HTR-8/SVneo (cell line): Measurements from ENCODE around the gene PIGM.

Experiments used
- DNase-seq: peaks from one replicate; pipeline ENCODE4 v3.0.0; 2011; ENCODE audit warnings: low spot score, mixed read lengths; ENCODE audit not compliant: insufficient read length
- FAIRE-seq: peaks from 2 replicates; lab custom pipeline; 2011; peaks lifted over from hg19 to GRCh38; lab: Jason Lieb, UNC

The PIGM gene

DNA sequence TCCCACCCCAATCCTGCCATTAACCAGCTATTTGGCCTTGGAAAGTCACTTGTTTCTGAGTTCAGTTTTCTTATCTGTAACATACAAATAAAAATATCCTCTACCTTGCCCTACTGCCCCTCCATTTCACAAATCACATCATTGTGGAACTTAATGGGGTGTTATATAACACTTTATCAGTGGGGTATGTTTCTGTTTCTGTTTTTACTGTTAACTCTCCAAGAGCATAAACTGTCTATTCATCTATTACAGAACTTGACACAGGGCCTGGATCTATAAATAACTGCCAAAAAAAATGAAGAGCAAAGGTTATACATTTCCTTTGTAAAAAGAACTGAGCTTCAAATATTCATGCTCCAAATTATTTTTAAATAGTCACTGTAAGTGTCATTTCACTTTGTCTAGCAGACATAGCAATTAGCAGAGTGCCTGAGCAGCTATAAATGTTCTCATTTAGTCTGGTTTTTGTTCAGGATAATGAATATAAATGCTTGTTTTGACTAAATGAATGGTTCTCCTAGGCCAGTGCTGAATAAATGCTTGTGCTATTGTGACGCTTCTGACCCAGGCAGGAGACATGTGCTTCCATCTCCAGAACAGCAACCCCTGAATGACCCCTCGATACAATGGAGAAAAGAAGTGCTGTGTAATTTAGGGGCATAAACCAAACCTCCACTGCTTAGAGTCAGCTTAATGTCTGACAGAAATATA is 7.4 kb downstream of the PIGM start:
- FAIRE-seq (no peak), DNase-seq (no peak)

DNA sequence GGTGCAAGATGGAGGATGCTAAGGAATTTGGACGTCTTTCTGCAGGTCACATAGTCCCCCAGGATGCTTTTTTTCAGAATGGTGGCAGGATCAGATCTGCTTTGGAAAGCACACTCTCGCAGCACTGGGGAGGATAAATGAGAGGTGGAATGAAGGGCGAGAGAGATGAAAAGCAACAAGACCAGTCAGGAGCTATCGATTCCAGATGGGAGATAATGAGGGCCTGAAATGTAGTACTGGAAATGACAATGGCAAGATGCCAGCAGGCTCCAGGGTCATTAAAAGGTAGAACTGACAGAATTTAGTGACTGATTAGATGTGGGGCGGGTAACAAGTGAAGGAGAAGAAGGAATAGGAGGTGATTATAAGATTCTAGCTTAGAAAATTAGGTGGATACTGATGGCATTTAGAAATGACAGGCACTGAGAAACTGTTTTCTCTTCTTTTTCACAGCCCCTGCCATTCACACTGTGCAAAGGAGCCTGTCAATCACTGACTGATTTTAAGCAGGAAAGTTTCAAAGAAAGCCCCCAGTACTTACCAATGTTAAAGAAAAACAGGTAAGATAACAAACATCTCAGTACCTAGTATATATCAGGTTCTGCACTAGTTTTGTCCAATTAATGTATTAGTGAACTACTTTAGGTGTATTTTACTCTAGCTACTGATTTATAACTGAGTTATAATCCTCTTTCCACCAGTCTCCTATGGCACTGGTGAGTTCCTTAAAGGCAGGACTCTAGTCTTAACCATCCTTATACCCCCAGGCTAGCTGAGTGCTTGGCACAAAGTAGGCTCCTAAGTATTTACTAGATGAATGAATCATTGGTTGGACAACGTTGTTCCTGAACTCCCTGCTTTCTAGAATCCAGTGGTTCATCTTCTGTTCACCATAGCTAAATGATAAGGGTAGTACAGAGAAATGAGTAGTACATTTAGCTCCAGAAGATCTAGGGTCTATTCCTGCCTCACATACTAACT is 9.2 kb downstream of the PIGM start:
- DNase-seq (no peak), FAIRE-seq (no peak)

DNA sequence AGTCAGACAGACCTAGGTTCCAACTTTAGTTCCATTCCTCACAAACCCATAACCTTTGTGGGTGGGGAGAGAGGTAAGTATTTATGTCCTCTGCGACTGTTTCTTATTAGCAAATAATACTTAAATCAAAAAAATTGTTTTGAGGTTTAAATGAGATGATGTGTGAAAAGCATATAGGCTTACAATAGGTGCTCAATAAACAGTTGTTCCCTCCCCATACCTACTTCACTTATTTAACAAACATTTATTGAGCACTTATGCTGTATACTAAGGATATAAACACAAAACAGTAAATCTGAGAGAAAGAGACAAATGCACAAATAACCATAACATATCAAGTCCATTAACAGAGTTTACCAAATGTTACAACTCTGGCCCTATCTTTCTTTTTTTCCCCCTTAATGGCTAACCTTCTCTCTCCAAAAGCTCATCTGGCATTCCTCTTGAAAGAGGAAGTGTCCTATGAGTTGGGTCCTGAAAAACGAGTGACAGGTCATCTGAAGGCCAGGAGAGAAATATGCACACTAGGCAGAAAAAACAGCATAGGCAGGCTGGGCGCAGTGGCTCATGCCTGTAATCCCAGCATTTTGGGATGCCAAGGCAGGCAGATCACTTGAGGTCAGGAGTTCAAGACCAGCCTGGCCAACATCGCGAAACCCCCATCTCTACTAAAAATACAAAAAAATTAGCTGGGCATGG is 10.3 kb downstream of the PIGM start:
- FAIRE-seq (no peak), DNase-seq (no peak)

DNA sequence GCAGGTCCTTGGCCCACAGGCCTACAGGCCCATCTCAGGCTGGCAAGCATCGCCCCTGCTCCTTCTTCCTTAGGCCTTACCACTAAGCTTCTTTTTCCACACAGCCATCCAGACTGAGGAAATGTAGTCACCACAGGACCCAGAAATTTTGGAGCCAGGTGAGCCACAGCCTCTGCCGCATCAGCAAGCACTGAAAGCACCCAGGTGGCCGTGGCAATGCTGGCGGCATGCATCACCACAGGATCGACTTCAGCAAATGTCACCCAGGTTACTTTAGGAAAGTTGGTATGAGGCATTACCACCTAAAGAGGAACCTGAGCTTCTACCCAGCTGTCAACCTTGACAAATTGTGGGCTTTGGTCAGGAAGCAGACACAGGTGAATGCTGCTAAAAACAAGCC is 11.6 kb downstream of the PIGM start:
- DNase-seq = no peak
- no peak for FAIRE-seq

DNA sequence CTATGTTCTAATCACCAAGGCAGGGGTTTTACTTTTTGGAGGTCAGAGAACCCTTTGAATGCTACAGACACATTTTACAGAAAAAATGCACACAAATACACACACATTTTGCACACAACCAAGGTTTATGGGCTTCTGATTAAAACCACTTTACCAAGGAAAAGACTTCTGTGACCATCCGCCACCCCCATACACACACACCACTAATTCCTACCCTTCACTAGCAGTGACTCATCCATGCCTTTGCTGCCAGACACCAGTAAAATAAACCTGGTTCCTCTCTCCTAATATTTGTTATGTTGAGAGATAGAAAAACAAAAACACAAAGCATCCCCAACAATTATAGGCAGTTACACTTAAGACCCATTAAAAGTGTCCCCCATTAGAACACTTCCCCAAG is 12.9 kb downstream of the PIGM start:
- no peak for FAIRE-seq
- DNase-seq = peak; percentile 33

DNA sequence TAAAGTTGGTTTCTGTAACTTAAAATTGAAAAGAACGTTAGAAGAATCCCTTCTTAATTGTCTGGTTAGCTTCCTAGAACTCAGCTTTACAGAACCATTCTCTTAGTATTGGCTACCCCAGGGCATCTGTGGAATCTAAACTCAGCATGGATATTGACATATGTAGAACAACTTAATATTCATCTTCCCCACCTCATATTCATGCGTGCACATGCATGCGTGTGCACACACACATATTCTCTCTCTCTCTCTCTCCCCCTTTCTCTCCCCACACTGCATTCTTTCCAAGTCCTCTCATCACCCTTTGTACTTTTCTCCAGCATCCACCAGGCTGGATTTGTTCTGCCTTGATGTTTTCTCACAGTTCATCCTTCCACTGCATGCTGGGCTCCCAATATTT is 13.4 kb downstream of the PIGM start:
- no peak for DNase-seq
- FAIRE-seq = no peak

DNA sequence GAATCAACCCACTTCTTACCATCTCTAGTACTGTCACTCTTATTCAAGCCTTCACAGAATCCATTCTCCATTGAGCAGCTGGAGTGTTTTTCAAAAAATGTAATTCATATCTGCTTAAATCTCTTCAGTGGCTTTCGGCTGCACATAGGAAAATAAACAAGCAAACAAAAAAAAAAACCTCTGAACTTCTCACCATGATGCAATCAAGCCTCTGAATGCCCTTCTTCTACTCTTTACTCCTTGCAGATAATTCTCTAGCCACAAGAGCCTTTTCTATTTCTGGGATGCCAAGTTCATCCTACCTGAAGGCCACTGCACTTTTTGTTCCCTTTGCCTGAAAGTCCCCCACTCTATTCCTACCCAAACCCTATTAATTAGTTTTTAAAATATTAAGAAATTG is 14.2 kb downstream of the PIGM start:
- no peak for DNase-seq
- FAIRE-seq = no peak

DNA sequence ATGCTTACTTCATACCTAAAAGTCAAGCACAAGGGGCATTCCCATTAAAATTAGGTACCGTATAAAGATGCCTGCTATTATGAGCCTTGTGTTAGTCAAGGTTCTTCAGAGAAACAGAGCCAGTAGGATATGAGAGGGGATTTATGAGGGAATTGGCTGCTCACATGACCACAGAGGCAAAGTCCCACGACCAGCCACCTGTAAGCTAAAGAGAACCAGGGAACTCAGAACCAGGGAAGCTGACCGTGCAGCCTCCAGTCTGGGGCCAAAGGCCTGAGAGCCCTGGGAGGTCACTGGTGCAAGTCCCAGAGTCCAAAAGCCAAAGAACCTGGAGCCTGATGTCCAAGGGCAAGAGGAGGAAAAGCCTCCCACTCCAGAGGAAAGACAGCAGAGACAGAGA is 20.0 kb downstream of the PIGM start:
- no peak for DNase-seq

DNA sequence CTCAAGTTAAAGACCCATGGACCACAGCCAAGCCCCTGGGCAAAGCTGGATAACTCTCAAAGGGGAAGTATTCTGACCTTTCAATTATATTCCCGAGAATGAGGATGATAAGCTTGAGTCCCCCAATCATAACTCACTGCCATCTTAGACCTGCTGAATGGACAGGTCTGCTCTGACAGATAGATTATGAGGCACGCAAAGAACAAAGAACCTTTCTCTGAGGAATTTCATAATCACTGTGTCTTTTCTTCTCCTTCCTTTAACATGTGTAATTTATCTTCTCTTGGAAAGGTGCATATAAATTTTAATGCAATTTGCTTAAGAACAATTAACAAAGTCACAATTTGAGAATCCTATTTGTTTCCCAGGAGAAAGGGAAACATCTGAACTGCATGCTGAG is 22.0 kb downstream of the PIGM start:
- FAIRE-seq (no peak), DNase-seq (no peak)

More for the DNA sequence above, 20.0 kb downstream of the PIGM start:
- FAIRE-seq = no peak

DNA sequence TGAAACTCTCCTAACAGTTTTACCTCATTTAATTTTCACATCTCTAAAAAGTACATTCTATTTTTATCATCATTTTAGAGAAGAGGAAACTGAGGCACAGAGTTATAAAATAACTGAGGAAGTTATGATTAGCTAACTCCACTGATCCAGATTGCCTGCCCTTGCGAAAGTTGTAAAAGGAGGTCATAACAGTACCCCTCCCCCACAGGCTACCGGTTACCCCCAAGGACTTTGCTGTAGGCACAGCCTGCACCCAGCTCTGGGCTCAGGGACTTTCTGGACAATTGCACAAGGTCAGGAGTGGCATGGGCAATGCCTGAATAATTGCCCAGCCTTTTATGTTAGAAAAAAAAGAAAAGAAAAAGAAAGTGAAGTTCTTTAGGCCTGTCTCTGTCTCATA is 22.7 kb downstream of the PIGM start:
- DNase-seq (no peak), FAIRE-seq (no peak)

DNA sequence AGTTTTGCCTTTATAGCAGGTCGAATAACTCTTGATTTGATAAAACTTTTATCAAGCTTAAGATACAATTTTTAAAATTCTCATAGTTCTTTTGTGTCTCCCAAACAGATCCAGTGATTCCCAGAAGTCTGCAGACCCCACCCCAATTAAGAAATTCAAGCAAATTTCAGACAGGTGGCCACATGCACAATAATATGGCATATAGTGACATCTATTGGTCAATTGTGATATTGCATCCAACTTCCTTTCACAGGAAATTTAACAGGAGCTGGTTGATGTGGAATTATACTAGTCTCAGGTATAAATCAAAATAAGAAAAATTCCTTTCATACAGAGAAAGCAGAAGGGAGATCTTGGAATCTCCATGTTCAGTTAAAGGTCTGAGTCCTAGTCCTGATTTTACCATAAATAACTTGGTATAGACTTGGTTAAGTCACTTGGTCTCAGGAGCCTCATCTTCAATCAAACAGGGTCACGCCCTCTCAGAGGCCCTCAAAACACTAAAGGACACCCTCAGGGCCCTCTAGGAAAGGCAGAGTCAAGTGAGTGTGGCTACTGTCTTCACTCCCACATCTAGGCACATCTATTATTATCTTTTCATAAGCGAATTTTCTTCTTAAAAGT is 24.1 kb downstream of the PIGM start:
- FAIRE-seq = no peak
- DNase-seq = no peak

DNA sequence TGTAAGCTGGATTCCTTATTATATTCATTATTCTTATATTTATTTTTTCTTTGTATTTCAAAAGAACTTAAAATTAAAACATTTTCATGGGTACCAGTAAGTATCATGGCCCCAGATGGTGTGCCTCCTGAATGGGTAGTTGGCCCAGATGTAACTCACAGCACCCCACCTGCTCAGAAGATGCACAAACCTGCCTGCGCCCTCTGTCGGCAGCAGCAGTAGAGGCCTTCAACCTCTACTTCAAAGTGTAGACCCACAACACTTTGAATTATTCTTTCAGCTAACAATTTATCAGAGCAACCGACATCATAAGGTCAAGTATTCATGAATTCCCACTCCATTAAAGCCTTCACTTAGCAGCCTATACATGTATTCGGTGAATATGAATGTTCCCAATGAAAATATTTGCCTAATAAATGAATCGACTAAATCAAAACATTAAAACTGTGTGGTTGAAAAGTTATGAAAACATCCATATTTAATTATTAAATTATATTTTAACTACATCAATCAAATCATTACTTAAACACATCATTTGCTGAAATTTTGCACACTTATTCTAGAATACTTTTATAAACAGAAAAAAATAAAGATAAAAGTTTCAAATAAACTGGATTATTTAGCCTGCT is 25.4 kb downstream of the PIGM start:
- peak; percentile 66 for DNase-seq
- FAIRE-seq = peak; percentile 13

DNA sequence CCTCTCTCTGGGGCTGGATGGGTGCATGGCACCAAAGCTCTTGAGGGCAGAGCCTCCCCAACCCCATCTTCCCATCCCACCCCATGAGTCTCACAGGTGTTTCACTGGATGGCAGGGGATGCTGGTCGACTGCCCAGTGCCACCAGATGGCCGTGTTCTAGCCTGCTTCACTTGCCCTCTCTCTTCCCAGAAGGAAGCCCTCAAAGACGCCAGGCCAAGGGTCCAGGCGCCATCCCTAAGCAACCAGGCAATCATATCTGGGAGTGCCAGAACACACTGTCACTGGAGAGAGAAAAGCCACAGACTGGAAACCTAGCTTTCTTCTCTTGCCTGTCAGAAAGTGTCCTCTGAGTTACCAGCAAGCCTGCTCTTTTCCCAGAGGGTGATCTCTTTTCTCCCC is 26.7 kb downstream of the PIGM start:
- FAIRE-seq (no peak), DNase-seq (no peak)

DNA sequence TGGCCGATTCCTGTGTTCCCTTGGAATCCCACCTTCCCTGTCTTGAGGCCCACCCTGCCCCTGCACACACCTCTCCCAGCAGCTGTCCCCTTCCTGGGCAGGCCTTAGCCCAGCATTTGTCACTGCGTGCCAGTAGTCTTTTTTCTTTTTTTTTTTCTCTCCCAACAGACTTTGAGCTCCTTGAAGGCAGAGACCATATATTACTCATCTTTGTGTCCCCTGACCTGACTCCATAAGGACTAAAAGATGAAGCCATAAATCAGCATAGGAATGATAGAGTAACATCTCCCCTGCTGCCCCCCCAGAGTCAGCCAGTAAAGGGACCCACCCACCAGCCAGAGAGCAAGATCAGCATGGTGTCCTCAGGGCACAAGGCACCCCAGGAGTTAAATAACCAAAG is 27.4 kb downstream of the PIGM start:
- FAIRE-seq = no peak

DNA sequence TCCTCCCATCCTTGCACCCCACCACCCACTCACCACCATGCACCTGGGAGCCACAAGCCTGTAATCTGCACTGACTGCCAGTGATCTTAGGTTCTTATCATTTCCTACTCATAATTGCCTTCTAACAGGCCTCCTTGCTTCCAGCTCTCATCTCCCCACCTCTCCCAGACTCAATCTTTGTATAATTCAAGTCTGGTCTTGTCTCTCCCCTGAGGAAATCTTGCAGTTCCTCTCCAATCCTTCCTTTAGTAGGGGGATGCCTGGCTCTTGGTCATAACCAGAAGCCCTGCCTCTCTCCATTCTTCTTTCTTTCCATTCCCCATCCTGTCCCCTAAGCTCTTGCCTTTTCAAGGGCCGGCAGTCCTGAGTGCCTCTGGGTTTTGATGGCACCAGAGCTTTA is 27.8 kb downstream of the PIGM start:
- DNase-seq (no peak), FAIRE-seq (no peak)

More for the DNA sequence above, 27.4 kb downstream of the PIGM start:
- no peak for DNase-seq

DNA sequence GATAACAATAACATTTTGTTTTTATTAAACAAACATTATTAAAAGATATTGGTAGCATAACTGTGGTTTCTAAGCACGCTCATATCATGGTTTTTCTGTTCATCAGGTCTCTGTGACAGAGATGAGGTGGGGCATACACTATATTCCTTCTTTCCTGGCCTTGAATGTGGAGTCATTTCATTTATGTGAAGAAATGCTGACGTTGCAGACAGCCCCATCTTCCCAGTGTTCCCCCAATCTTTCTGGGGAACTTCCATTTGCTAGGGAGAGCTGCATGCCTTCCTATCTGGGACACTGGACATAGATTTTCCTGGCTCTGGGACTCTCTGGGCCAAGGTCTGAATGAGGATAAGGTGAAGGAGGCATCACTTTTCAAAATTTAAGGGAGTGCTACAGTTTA is 30.4 kb downstream of the PIGM start:
- no peak for FAIRE-seq
- no peak for DNase-seq

DNA sequence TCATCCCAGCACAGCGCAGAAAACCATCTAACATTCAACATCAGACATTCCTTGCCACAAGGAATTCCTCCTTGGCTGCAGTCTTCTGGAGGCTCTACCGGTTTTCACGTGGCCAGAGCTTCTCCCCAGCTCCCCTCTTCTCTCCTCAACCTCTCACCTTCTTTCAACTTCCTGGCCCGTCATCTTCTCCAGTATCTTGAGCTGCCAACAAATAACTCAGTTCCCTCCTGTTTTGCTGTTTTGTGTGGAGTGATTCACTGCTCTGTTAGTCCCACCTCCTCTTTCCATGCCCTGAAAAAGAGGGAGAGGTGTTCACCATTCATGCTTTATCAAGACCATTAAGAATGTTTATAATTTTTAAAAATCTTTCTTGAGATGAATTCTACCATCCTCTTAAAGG is 32.6 kb downstream of the PIGM start:
- FAIRE-seq (no peak), DNase-seq (no peak)

DNA sequence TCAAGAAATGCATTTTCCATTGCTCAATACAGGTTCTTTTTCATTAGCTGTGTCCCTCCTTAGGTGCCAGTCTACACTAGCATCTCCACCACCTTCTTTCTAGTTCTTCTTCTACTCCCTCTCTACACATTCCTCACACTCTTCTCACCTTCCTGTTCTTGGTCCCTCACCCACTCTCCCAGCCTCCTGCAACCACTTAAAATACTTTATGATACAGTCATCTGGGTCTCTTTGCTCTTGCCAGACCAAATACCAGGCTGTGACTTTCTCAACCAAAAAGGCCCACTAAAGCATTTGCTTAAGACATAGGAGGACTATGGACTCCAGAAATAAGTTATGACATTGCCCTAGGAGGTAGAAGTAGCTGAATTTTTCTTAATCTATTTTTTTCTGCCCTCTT is 35.1 kb downstream of the PIGM start:
- FAIRE-seq (no peak), DNase-seq (peak; percentile 39)

DNA sequence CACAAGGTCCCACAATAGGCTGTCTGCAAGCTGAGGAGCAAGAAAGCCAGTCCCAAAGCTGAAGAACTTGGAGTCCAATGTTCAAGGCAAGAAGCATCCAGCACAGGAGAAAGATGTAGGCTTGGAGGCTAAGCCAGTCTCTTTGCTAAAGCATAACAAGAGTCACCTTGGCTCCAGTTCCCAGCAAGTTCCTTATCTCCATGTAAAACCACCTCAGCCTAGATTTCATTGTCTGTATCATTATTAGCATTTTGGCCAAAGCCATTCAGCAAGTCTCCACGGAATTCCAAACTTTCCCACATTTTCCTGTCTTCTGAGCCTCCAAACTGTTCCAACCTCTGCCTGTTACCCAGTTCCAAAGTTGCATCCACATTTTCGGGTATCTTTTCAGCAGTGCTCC is 36.9 kb downstream of the PIGM start:
- FAIRE-seq (no peak), DNase-seq (no peak)

DNA sequence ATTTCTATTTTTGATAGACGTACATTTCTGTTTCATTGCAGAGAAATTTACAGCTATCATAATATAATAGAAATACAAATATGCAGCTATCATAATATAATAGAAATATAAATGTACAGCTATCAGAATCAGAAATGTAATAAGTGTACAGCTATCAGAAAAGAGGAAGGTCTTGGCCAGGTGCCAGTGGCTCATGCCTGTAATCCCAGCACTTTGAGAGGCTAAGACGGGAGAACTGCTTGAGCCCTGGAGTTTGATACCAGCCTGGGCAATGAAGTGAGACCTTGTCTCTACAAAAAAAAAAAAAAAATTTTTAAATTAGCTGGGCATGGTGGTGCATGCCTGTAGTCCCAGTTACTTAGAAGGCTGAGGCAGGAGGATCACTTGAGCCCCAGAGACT is 37.9 kb downstream of the PIGM start:
- FAIRE-seq (no peak), DNase-seq (no peak)
